Upper lobe of left lung (tissue), 4 donors: ENCODE results near the gene IL36RN.

Source experiments
- CTCF ChIP-seq, 6 experiments: fragments of 450-650 bp in 4 of 6; fragments of 200-600 bp in 2 of 6; sonication (generic) in 2 of 6; IDR thresholded peaks; one replicate each; pipeline ENCODE4 v1.5.1; 2016 to 2019; ENCODE audit warnings: antibody characterized with exemption in 6 of 6
- EP300 ChIP-seq, 4 donors: sonication (generic); formaldehyde crosslinking; IDR thresholded peaks; one replicate each; pipeline ENCODE4 v1.5.1; 2017; ENCODE audit warnings: antibody characterized with exemption in 4 of 4, control low read depth in 2 of 4
- POLR2A ChIP-seq, 4 donors: fragments of 450-650 bp; IDR thresholded peaks; one replicate each; pipeline ENCODE4 v1.5.1; 2016 to 2017; ENCODE audit warnings: antibody characterized with exemption in 4 of 4, mild to moderate bottlenecking in 2 of 4
- POLR2AphosphoS5 ChIP-seq, 2 donors: sonication (generic); formaldehyde crosslinking; IDR thresholded peaks; one replicate each; pipeline ENCODE4 v1.5.1; 2017; ENCODE audit warnings: antibody characterized with exemption in 2 of 2

GRCh38 chr2:113018509-113018908 lies 40.5 kb upstream of the IL36RN start:
- TF ChIP-seq CTCF (IDR thresholded peaks at IDR 0.05) = no peak
- TF ChIP-seq POLR2AphosphoS5 (IDR thresholded peaks at IDR 0.05) = no peak
- no peak for TF ChIP-seq EP300 (IDR thresholded peaks at IDR 0.05)
- TF ChIP-seq POLR2A (IDR thresholded peaks at IDR 0.05) = no peak
